GM12878 (cell line): ENCODE results near the gene TOX2.

ENCODE experiments used
- BCL11A ChIP-seq: IDR thresholded peaks from 2 replicates; pipeline ENCODE4 v1.6.1; 2011; ENCODE audit warnings: low read depth, low read length
- EZH2 ChIP-seq: IDR thresholded peaks from 2 replicates; pipeline ENCODE4 v1.6.1; 2012; ENCODE audit warnings: low read depth, mild to moderate bottlenecking, control low read depth, inconsistent platforms, low read length, borderline replicate concordance; ENCODE audit not compliant: control insufficient read depth
- POLR2AphosphoS5 ChIP-seq: IDR thresholded peaks from 2 replicates; pipeline ENCODE4 v1.6.1; 2011; ENCODE audit warnings: mild to moderate bottlenecking, low read length, inconsistent platforms
- ZNF217 ChIP-seq: fragments of 450-650 bp; IDR thresholded peaks from 2 replicates; pipeline ENCODE4 v1.6.1; 2017; ENCODE audit warnings: antibody characterized with exemption, mild to moderate bottlenecking
- TF ChIP-seq, protein P1 (sequence below), 3 experiments: IDR thresholded peaks in 2 of 3; conservative IDR thresholded peaks in 1 of 3; 2 replicates each; pipeline ENCODE4 v1.5.1; 2011; ENCODE audit warnings: low read depth in 3 of 3, low read length in 3 of 3, mild to moderate bottlenecking in 3 of 3, control low read depth in 2 of 3, moderate library complexity in 2 of 3, inconsistent platforms in 1 of 3, mixed read lengths in 1 of 3; ENCODE audit not compliant: control insufficient read depth in 2 of 3, insufficient read depth in 1 of 3; ENCODE audit errors: extremely low read depth in 1 of 3
- TF ChIP-seq, protein P2 (sequence below): IDR thresholded peaks from 2 replicates; pipeline ENCODE4 v1.6.1; 2012; ENCODE audit warnings: low read depth, low read length, improper control_type of control experiment

DNA sequence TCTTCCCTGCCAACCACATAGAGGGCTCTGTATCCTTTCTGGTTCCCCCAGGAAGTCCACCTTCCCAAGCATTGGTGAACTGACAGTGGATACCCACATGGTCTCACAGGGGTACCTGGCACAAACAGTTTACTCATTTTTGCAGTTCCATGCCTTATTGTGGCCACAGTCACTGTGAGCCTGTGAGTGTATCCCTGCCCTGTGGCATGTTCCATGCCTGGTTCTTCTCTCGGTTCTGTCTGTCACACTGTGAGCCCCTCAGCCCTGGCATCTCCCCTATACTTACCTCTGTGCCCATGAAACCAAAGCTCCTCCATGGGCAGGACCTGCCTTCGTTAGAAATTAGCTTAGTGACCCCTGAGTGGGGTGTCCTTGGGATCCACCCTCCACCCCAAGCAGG is 107.8 kb downstream of the TOX2 start:
- TF ChIP-seq, protein P1, sequence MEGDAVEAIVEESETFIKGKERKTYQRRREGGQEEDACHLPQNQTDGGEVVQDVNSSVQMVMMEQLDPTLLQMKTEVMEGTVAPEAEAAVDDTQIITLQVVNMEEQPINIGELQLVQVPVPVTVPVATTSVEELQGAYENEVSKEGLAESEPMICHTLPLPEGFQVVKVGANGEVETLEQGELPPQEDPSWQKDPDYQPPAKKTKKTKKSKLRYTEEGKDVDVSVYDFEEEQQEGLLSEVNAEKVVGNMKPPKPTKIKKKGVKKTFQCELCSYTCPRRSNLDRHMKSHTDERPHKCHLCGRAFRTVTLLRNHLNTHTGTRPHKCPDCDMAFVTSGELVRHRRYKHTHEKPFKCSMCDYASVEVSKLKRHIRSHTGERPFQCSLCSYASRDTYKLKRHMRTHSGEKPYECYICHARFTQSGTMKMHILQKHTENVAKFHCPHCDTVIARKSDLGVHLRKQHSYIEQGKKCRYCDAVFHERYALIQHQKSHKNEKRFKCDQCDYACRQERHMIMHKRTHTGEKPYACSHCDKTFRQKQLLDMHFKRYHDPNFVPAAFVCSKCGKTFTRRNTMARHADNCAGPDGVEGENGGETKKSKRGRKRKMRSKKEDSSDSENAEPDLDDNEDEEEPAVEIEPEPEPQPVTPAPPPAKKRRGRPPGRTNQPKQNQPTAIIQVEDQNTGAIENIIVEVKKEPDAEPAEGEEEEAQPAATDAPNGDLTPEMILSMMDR (IDR thresholded peaks at IDR 0.05 in 2 of 3, conservative IDR thresholded peaks at IDR 0.05 in 1 of 3; ENCODE audit: control insufficient read depth in 2 of 3, extremely low read depth in 1 of 3, insufficient read depth in 1 of 3, low read depth in 3 of 3, low read length in 3 of 3), result no peak
- TF ChIP-seq POLR2AphosphoS5, result no peak
- no peak for TF ChIP-seq EZH2
- TF ChIP-seq ZNF217, result no peak
- TF ChIP-seq, protein P2, sequence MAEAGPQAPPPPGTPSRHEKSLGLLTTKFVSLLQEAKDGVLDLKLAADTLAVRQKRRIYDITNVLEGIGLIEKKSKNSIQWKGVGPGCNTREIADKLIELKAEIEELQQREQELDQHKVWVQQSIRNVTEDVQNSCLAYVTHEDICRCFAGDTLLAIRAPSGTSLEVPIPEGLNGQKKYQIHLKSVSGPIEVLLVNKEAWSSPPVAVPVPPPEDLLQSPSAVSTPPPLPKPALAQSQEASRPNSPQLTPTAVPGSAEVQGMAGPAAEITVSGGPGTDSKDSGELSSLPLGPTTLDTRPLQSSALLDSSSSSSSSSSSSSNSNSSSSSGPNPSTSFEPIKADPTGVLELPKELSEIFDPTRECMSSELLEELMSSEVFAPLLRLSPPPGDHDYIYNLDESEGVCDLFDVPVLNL, result no peak
- no peak for TF ChIP-seq BCL11A
